Right ventricle myocardium inferior (tissue), 1 donor: Measurements from ENCODE around the gene HSPE1. TPM values are rescaled to one million over a fixed set of nuclear protein-coding genes. Genes with fewer than 3 reads are reported as not detected.
"Not testable (repeated sequence)": the region's sequence is repeated elsewhere in the genome, so short reads cannot be mapped to it uniquely, and the experiment has no call there.

Experiments
- ATAC-seq: fragments of 200-7000 bp; cut with Tn5 transposase; one replicate; pipeline ENCODE4 v1.9.1; 2020; ENCODE audit warnings: mild to moderate bottlenecking, moderate library complexity
- DNase-seq: peaks from one replicate; pipeline ENCODE4 v3.0.0; 2021; ENCODE audit errors: missing footprints
- intact Hi-C: fragments of 100-400 bp; cut with DNase I; formaldehyde crosslinking; loops from one replicate; pipeline ENCODE4 v1.11.0; 2022
- long read RNA-seq: library from polyadenylated mRNA; unstranded; transcript quantifications from one replicate; pipeline ENCODE4 v2.0.0, GENCODE V29; 2021
- total RNA-seq: library from RNA; stranded (reverse); fragmentation: NEBNext Ultra II Directional; extraction: Animal tissue kit (Norgen Biotek cat#: 25700); gene quantifications from one replicate; pipeline ENCODE4 v1.2.1, GENCODE V29; 2021
- donor health status: DM: no; HTN: yes; CAD: no; lungs with severe emphysema.

Gene HSPE1
- 105 TPM for total RNA-seq
- long read RNA-seq, transcript HSPE1-201 (4 exons, 950 nt): major isoform, 108 of 122 reads
- long read RNA-seq, partial matches to known transcripts: 10 of 122 reads
- long read RNA-seq, other reads (novel, unspliced or antisense): 2 of 122 reads

GRCh38 chr2:197499594-197500502 is at the start of gene HSPE1, which contains the start of gene HSPD1:
TSS of gene HSPE1 (plus strand) at chr2:197500379. CDS start at chr2:197500437, 58 bp downstream.
TSS of gene HSPD1 (minus strand) at chr2:197499840. CDS start at chr2:197498848, 992 bp downstream.
- ATAC-seq: peak; percentile 98

GRCh38 chr2:197450465-197450864 is 49.7 kb upstream of the HSPE1 start:
- DNase-seq (no peak), ATAC-seq (no peak)
- intact Hi-C loops: loop anchor here (5.0 kb wide), 1 partner anchor 257 kb away; the partner anchor contains the start of gene MARS2

More at GRCh38 chr2:197499594-197500502, at the start of gene HSPE1, which contains the start of gene HSPD1:
- intact Hi-C loops: loop anchor here (1.0 to 2.0 kb wide), 2 partner anchors 15 to 47 kb away; partner anchors contain the start of gene COQ10B
- DNase-seq: peak; percentile 98

- ATAC-seq, DNase-seq: not testable (repeated sequence)
- intact Hi-C loops: loop anchor here (5.0 kb wide), 1 partner anchor 256 kb away; the partner anchor contains the start of gene MARS2
Observed at GRCh38 chr2:197450935-197451358, 49.2 kb upstream of the HSPE1 start.

GRCh38 chr2:197452754-197453122 is 47.4 kb upstream of the HSPE1 start:
- intact Hi-C loops: loop anchor here (1.0 to 5.0 kb wide), 3 partner anchors 17 to 255 kb away; partner anchors contain the start of genes HSPD1, MARS2 and SF3B1
- ATAC-seq: no peak

DNA sequence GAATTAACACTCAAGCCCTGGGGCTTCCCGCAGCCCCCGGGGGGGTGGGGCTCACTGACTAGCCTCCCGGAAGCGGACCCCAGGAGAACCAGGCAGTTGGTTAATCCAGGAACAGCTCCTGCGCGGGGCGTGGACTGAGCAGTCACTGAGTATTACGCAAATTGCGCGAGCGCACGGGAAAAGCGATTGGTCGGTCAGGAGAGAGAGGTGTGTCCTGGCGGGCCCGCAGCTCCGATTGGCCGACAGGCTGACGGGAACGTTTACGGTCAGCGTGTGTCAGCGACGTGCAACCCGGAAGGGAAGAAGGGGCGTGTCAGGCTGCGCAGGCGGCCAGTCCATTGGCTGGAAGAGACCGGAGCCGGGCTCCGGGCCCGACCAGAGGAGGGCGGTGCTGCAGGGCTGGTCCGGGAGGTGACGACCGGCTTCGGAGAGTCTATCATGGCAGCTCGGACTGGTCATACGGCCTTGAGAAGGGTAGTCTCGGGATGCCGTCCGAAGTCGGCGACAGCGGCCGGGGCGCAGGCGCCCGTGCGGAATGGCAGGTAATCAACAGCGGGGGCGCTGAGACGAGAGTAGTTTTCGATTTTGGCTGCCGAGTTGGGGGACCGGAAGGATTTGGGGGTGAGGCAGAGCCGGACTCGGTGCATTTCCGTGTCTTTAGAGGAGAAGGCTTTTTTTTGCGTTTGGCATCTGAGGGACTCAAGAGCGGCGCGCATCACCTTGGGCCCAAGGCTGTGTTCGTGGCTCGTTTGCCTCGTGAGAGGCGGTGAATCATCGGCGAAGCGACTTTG is 46.9 kb upstream of the HSPE1 start, which contains the start of gene COQ10B:
COQ10B (plus strand) TSS at position 430 of the 791 bp plus-strand sequence; CDS start at position 439, 9 bp downstream.
- DNase-seq: peak; percentile 100
- intact Hi-C loops: loop anchor here (1.0 to 5.0 kb wide), 3 partner anchors 18 to 254 kb away; partner anchors contain the start of genes HSPD1, MARS2 and SF3B1
- peak; percentile 99 for ATAC-seq

More at GRCh38 chr2:197452754-197453122, 47.4 kb upstream of the HSPE1 start:
- no peak for DNase-seq

- DNase-seq (no peak), ATAC-seq (peak; percentile 59)
- intact Hi-C loops: loop anchor here (1.0 to 5.0 kb wide), 3 partner anchors 19 to 253 kb away; partner anchors contain the start of genes HSPD1, MARS2 and SF3B1
Observed at GRCh38 chr2:197453914-197454398, 46.2 kb upstream of the HSPE1 start.

DNA sequence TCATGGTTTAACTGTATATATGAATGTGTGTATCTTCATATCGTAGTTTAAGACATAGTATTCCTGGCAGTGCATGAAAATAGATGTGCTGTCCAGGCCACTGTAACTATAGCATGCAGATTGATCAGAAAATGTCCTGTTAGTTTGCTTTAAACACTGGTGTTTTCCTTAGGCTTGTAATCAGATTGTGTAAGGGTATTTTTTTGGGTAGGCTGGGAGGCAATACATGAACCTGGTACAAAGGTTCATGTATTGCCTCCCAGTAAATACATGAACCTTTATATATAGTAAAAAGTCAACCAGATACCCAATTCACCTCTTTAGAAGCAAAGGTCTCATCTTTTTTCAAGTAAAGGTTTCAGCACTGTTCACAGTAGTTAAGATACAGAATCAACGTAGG is 45.3 kb upstream of the HSPE1 start:
- intact Hi-C loops: loop anchor here (5.0 kb wide), 1 partner anchor 252 kb away; the partner anchor contains the start of gene MARS2
- no peak for DNase-seq

GRCh38 chr2:197455428-197455827 is 44.8 kb upstream of the HSPE1 start:
- ATAC-seq (no peak), DNase-seq (no peak)
- intact Hi-C loops: no loop called here

More for the DNA sequence above, 45.3 kb upstream of the HSPE1 start:
- no peak for ATAC-seq

DNA sequence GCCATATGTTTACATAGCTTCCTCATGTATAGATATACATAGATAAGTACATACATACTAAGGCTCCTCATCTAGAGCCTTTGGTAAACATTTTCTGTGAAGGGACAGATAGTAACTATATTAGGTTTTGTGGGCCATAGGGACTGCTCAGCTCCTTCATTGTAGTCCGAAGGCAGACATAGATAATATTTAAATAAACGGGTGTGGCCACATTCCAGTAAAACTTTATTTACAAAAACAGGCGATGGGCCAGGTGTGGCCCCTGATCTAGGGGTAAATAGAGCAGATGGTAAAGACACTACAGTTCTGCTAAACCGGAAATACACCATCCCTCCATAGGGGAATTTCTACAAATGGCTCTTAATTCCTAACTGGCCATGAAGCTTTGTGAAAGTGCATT is 39.5 kb upstream of the HSPE1 start:
- ATAC-seq: no peak
- DNase-seq: no peak
- intact Hi-C loops: no loop called here

- no peak for ATAC-seq
- intact Hi-C loops: no loop called here
- no peak for DNase-seq
Observed at GRCh38 chr2:197461057-197461456, 39.1 kb upstream of the HSPE1 start.

DNA sequence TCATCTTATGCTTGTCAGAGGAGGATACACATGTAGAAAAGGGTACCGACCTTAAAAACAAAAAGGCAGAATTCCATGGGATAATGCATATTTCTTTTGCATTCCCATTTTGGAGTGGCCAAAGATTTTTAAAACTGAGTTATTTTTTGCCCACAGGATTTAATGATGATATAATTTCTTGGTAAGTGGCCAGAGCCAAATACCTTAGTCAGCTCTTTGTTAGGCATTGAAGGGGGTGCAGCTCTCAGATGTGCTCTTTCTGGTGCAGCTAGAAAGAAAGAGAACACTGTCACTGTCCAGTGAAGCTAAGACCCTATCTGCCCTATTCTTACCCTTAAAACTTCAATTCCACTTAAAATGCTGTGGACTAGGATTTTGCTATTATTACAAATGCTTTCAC is 36.0 kb upstream of the HSPE1 start:
- ATAC-seq (no peak), DNase-seq (no peak)
- intact Hi-C loops: no loop called here

- intact Hi-C loops: no loop called here
- no peak for ATAC-seq
- DNase-seq: no peak
Observed at GRCh38 chr2:197472166-197472565, 28.0 kb upstream of the HSPE1 start.

DNA sequence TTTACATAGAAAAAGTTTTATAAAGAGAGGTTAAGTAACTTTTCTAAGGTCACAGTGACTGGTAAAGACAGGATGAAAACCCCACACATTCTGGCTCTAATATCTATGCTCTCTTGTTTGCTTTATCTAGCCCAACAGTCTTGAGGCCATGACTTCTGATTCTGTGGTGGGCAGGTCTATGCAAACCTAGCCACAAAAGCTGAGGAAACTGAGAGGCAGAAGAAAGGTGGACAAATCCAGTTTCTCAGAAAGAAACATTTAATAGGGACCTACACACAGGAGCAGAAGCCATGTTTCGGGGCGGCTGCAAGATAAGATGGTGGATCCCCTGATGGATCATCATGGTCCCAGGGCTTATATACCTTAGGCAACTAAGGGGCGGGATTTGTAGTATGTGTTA is 22.4 kb upstream of the HSPE1 start:
- no peak for ATAC-seq
- DNase-seq: no peak
- intact Hi-C loops: no loop called here

DNA sequence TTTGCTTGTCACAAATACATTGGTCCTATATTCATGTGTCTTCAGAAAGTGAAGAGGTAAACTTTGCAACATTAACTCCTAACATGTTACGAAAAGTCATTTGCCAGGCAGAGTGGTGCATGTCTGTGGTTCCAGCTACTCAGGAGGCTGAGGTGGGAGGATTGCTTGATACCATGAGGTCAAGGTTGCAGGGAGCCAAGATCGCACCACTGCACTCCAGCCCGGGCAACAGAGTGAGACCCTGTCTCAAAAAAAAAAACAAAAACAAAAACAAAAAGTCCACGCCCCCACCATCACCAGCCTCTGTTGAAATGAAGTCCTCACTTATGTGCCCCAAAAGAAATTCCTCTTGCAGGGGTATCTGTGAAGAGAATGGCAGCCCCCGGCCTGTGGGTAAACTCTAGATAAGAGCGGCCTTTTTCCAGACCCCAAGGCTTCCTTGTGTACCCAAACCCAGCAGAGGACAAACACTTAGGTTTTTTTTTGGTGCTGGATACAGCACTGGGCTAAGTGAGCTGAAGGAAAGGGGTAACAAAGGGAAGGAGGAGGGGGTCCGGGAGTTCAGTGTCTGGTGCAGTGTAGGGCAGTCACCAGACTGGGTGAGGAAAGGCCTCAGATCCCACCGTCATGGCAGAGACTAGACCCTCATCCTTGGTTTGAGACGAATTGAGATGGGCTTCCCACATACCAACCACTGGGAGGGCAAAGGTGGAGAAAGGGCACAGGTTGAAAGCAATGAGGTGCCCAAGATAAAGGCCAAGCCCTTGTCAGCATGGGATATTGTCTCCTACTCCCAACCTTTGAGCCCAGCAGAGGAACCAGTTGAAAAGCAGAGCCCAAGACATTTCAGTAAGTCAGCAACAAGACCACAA is 19.8 kb upstream of the HSPE1 start:
- intact Hi-C loops: loop anchor here (5.0 kb wide), 1 partner anchor 88 kb away; no protein-coding TSS in a partner anchor
- no peak for ATAC-seq

GRCh38 chr2:197484248-197484647 is 15.9 kb upstream of the HSPE1 start:
- not testable (repeated sequence) for ATAC-seq, DNase-seq
- intact Hi-C loops: loop anchor here (5.0 kb wide), 1 partner anchor 92 kb away; no protein-coding TSS in a partner anchor

More for the DNA sequence above, 19.8 kb upstream of the HSPE1 start:
- no peak for DNase-seq

DNA sequence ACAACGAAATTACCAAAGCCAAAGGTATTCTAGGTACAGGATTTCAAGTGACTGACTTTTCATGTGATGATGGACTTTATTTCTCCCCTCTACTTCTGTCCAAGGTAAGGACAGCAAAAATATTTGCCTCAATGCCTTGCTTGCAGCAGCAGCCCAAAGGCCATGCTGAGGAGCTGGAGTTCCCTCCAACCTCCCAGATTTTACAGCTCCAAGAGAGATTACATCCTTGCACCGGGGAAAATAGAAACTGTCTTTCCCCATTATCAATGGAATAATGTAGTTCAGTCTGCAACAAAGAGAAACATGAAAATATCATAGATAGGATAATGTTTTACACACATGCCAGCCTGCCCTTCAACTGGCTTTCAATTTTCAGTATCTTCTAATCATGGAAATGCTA is 14.0 kb upstream of the HSPE1 start:
- ATAC-seq (no peak), DNase-seq (no peak)
- intact Hi-C loops: no loop called here

DNA sequence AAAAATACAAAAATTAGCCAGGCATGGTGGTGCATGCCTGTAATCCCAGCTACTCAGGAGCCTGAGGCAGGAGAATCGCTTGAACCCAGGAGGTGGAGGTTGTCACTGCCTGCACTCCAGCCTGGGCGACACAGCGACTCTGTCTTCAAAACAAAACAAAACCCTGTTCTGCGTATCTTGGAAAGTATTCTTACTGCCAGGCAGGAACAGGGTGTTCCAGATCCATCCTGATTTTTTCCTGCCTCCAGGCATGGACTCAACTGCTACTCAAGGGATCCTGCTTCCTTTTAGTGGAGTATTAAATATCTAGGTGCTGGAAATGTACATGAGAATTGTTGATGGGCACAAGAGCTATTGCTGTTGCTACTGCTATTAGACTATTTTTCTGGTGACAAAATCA is 12.8 kb upstream of the HSPE1 start:
- ATAC-seq (no peak), DNase-seq (no peak)
- intact Hi-C loops: no loop called here
